Osteocyte (in vitro differentiated cells): Measurements from ENCODE around the gene SMYD3. TPM values are rescaled to one million over a fixed set of nuclear protein-coding genes. Genes with fewer than 3 reads are reported as not detected.
"Not testable (repeated sequence)": the region's sequence is repeated elsewhere in the genome, so short reads cannot be mapped to it uniquely, and the experiment has no call there.

Experiments
- DNase-seq: peaks from one replicate; pipeline ENCODE4 v3.0.0; 2021; ENCODE audit warnings: mixed read lengths; ENCODE audit not compliant: unreplicated experiment; ENCODE audit errors: extremely low spot score
- H3K27ac Mint-ChIP-seq: one replicate; pipeline ENCODE4 v1.8.0; 2021; ENCODE audit warnings: mild to moderate bottlenecking, mixed read lengths; ENCODE audit not compliant: unreplicated experiment
- H3K27me3 Mint-ChIP-seq: one replicate; pipeline ENCODE4 v1.8.0; 2021; ENCODE audit warnings: mixed read lengths; ENCODE audit not compliant: unreplicated experiment
- H3K36me3 Mint-ChIP-seq: one replicate; pipeline ENCODE4 v1.8.0; 2021; ENCODE audit warnings: mixed read lengths; ENCODE audit not compliant: unreplicated experiment
- H3K4me1 Mint-ChIP-seq: one replicate; pipeline ENCODE4 v1.8.0; 2021; ENCODE audit warnings: mixed read lengths; ENCODE audit not compliant: unreplicated experiment
- H3K4me3 Mint-ChIP-seq: one replicate; pipeline ENCODE4 v1.8.0; 2021; ENCODE audit warnings: mild to moderate bottlenecking, moderate library complexity, mixed read lengths; ENCODE audit not compliant: unreplicated experiment
- H3K9me3 Mint-ChIP-seq: one replicate; pipeline ENCODE4 v1.8.0; 2021; ENCODE audit warnings: mixed read lengths; ENCODE audit not compliant: unreplicated experiment
- total RNA-seq: library from RNA; stranded (reverse); gene quantifications from 2 replicates; pipeline ENCODE4 v1.2.1, GENCODE V29; 2021
- TF ChIP-seq, protein P1 (sequence below): fragments of 200-600 bp; sonication (generic); IDR thresholded peaks from 2 replicates; pipeline ENCODE4 v1.5.0; 2021; ENCODE audit warnings: antibody characterized with exemption, mild to moderate bottlenecking, moderate library complexity

Gene SMYD3
- total RNA-seq, 1 donor from 2014 or later = 22.3 TPM

DNA sequence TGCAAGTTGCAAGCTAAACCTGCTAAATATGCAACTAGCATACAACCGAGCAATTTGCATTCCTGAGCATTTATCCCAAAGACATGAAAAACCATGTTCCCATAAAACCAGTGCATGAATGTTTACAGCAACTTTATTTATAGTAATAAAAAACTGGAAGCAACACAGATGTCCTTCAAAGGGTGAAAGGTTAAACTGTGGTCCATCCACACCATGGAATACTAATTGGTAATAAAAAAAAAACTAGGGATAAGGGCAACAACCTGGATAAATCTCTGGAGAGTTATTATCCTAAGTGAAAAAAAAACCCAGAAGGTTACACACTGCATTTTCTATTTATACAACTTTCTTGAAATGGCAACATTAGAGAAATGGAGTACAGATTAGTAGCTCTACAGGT is 474.1 kb downstream of the SMYD3 start:
- H3K27ac Mint-ChIP-seq = no peak overlapping the region
- DNase-seq = no peak
- TF ChIP-seq, protein P1, sequence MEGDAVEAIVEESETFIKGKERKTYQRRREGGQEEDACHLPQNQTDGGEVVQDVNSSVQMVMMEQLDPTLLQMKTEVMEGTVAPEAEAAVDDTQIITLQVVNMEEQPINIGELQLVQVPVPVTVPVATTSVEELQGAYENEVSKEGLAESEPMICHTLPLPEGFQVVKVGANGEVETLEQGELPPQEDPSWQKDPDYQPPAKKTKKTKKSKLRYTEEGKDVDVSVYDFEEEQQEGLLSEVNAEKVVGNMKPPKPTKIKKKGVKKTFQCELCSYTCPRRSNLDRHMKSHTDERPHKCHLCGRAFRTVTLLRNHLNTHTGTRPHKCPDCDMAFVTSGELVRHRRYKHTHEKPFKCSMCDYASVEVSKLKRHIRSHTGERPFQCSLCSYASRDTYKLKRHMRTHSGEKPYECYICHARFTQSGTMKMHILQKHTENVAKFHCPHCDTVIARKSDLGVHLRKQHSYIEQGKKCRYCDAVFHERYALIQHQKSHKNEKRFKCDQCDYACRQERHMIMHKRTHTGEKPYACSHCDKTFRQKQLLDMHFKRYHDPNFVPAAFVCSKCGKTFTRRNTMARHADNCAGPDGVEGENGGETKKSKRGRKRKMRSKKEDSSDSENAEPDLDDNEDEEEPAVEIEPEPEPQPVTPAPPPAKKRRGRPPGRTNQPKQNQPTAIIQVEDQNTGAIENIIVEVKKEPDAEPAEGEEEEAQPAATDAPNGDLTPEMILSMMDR = no peak
- peaks cover 10% of the 10 kb centered on the region for H3K9me3 Mint-ChIP-seq
- peaks cover 2% of the 10 kb centered on the region for H3K36me3 Mint-ChIP-seq
- H3K4me1 Mint-ChIP-seq = peaks cover 29% of the 10 kb centered on the region
- no peaks in the 10 kb centered on the region for H3K27me3 Mint-ChIP-seq
- H3K4me3 Mint-ChIP-seq = no peak overlapping the region

DNA sequence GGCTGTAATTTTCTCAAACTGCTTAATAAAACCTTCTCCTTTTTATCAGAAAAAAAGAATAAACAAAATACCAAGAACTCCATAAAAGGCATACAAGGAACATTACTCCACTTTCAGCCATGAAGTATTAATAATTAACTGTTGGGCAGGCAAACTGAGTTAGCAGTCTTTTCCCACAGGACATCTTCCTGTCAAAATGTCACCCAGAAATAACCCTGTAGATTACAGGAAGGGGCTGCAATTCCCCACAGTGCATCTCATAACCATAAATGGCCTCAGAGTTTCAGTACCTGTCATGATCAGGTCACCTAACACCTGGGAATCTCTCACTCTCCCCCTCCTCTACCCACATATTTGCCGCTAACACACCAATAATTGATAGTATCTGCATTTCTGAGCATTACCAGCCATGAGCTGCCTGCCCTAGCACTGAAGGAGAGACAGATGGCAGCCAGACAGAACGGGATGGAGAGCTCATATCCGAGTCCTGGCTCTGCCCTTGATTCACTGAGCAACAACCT is 475.0 kb downstream of the SMYD3 start:
- TF ChIP-seq, protein P1 = no peak
- H3K27me3 Mint-ChIP-seq = no peaks in the 10 kb centered on the region
- H3K4me3 Mint-ChIP-seq = no peak overlapping the region
- no peak for DNase-seq
- H3K9me3 Mint-ChIP-seq = peaks cover 10% of the 10 kb centered on the region
- H3K27ac Mint-ChIP-seq = no peak overlapping the region
- H3K36me3 Mint-ChIP-seq = peaks cover 2% of the 10 kb centered on the region
- peaks cover 29% of the 10 kb centered on the region for H3K4me1 Mint-ChIP-seq

DNA sequence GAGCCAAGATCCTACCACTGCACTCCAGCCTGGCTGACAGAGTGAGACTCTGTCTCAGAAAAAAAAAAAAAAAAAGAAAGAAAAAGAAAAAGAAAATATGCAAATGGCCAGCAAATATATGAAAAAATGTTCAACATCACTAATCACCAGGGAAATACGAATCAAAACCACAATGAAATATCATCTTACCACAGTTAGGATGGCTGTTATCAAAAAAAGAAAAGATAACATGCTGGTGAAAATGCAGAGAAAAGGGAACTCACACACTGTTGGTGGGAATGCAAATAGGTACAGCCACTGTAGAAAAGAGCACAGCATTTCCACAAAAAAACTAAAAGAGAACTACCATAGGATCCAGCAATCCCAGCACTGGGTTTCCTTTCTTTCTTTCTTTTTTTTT is 477.5 kb downstream of the SMYD3 start:
- peaks cover 11% of the 10 kb centered on the region for H3K4me1 Mint-ChIP-seq
- no peak for DNase-seq
- H3K27me3 Mint-ChIP-seq = no peaks in the 10 kb centered on the region
- TF ChIP-seq, protein P1 = no peak
- H3K9me3 Mint-ChIP-seq = peaks cover 10% of the 10 kb centered on the region
- H3K4me3 Mint-ChIP-seq = no peak overlapping the region
- peaks cover 2% of the 10 kb centered on the region for H3K36me3 Mint-ChIP-seq
- H3K27ac Mint-ChIP-seq = no peak overlapping the region

DNA sequence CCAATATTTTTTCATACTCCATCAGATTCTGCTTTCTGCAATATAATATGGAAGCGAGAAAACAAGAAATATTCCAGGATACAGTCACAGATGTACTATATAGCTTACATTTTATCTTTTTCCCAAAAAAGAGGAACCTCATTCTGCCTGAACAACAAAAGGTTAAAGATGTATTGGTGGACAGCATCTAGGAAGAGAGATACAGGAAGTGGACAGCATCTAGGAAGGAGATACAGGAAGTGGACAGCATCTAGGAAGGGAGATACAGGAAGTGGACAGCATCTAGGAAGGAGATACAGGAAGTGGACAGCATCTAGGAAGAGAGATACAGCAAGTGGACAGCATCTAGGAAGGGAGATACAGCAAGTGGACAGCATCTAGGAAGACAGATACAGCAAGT is 483.0 kb downstream of the SMYD3 start:
- H3K36me3 Mint-ChIP-seq, H3K9me3 Mint-ChIP-seq, DNase-seq, H3K27ac Mint-ChIP-seq, H3K27me3 Mint-ChIP-seq, H3K4me3 Mint-ChIP-seq, H3K4me1 Mint-ChIP-seq: not testable (repeated sequence)

DNA sequence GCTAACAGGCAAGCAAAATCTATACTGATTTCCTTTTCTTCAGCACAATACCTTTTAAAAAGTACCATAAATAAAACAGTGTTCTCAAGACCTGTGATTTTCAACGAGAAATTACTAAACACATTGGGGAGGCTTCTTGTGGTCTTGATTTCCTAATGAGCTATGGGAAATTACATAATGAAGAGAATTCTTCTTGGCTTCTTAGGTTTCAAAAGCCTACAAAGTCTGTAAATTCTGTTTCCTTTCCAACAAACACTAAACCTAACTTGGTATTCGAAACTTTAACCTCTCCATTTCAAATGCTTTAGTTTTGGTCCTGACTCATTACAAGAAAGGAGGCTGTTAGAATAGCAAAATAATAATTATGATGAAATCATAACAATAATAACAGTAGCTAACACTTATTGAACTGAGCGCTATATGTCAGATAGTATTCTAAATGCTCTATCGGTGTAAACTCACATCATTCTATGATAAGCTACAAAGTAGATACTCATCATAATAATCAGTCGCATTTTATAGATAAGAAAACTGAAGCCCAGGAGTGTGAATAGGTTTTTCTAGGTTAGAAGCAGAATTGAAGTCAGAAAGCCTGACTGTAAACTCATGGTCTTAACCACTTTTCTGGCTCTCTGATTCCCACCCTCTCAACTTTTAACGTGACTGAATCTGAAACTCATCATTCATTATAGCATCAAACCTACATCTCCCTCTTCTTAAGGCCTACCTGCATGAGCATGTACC is 486.7 kb downstream of the SMYD3 start:
- Mint-ChIP-seq H3K4me3 (no peak overlapping the region), H3K27me3 (no peaks in the 10 kb centered on the region), H3K4me1 (peaks cover 4% of the 10 kb centered on the region), H3K9me3 (no peaks in the 10 kb centered on the region), H3K27ac (no peak overlapping the region), H3K36me3 (no peaks in the 10 kb centered on the region)
- TF ChIP-seq, protein P1 = no peak
- DNase-seq = no peak
